Loucy (cell line): ENCODE measurements around the gene ETS1.

Source experiments
- H2AFZ ChIP-seq: fragments of 200-600 bp; sonication (generic); 2 replicates; pipeline ENCODE4 v1.6.0; 2016; ENCODE audit warnings: antibody characterized with exemption, mild to moderate bottlenecking, low read length, moderate library complexity
- H3F3A ChIP-seq: fragments of 200-600 bp; 2 replicates; pipeline ENCODE4 v1.6.0; 2016; ENCODE audit warnings: antibody characterized with exemption, low read depth, mild to moderate bottlenecking
- H3K27me3 ChIP-seq: fragments of 200-600 bp; sonication (generic); 2 replicates; pipeline ENCODE4 v1.6.1; 2014; ENCODE audit warnings: low read length, mild to moderate bottlenecking; ENCODE audit not compliant: insufficient read depth, poor library complexity, severe bottlenecking
- H3K36me3 ChIP-seq: fragments of 200-600 bp; sonication (generic); 2 replicates; pipeline ENCODE4 v1.6.1; 2016; ENCODE audit warnings: low read length; ENCODE audit not compliant: insufficient read depth
- H3K4me1 ChIP-seq: fragments of 200-600 bp; sonication (generic); 2 replicates; pipeline ENCODE4 v1.5.1; 2014; ENCODE audit warnings: low read length, mild to moderate bottlenecking; ENCODE audit not compliant: insufficient read depth, poor library complexity, severe bottlenecking
- H3K4me2 ChIP-seq: fragments of 200-600 bp; sonication (generic); 2 replicates; pipeline ENCODE4 v1.6.0; 2014; ENCODE audit warnings: antibody characterized with exemption, low read length, low read depth, mild to moderate bottlenecking; ENCODE audit not compliant: poor library complexity, severe bottlenecking
- H3K4me3 ChIP-seq: fragments of 200-600 bp; sonication (generic); 2 replicates; pipeline ENCODE4 v1.5.1; 2014; ENCODE audit warnings: low read length, mild to moderate bottlenecking, mixed read lengths; ENCODE audit not compliant: poor library complexity, severe bottlenecking
- H3K79me2 ChIP-seq: fragments of 200-600 bp; sonication (generic); 2 replicates; pipeline ENCODE4 v1.6.1; 2014; ENCODE audit warnings: low read length; ENCODE audit not compliant: insufficient read depth
- H3K9ac ChIP-seq: fragments of 200-600 bp; sonication (generic); 2 replicates; pipeline ENCODE4 v1.6.0; 2014; ENCODE audit warnings: mild to moderate bottlenecking, low read depth, low read length, moderate library complexity; ENCODE audit not compliant: poor library complexity, severe bottlenecking
- H3K9me2 ChIP-seq: fragments of 200-600 bp; sonication (generic); replicated peaks from 2 replicates; pipeline ENCODE4 v1.6.1; 2016; ENCODE audit warnings: low read depth, low read length, mixed read lengths
- H3K9me3 ChIP-seq: fragments of 200-600 bp; sonication (generic); 2 replicates; pipeline ENCODE4 v1.6.1; 2014; ENCODE audit warnings: mild to moderate bottlenecking, antibody characterized with exemption, low read length, low read depth; ENCODE audit not compliant: insufficient read depth
- H4K20me1 ChIP-seq: fragments of 200-600 bp; sonication (generic); 2 replicates; pipeline ENCODE4 v1.6.0; 2014; ENCODE audit warnings: antibody characterized with exemption, low read length, mild to moderate bottlenecking; ENCODE audit not compliant: insufficient read depth, poor library complexity, severe bottlenecking
- EZH2phosphoT487 ChIP-seq: fragments of 200-600 bp; IDR thresholded peaks from 2 replicates; pipeline ENCODE4 v1.6.1; 2018; ENCODE audit warnings: antibody characterized with exemption, mild to moderate bottlenecking, moderate library complexity, borderline replicate concordance
- TF ChIP-seq, protein P1 (sequence below): fragments of 200-600 bp; sonication (generic); conservative IDR thresholded peaks from 2 replicates; pipeline ENCODE4 v1.5.1; 2014; ENCODE audit warnings: mild to moderate bottlenecking, antibody characterized with exemption, low read length

The ETS1 gene

GRCh38 chr11:128506356-128506755 lies 81.0 kb downstream of the ETS1 start:
- H3K4me2 ChIP-seq, result peak overlapping the region; percentile 96

DNA sequence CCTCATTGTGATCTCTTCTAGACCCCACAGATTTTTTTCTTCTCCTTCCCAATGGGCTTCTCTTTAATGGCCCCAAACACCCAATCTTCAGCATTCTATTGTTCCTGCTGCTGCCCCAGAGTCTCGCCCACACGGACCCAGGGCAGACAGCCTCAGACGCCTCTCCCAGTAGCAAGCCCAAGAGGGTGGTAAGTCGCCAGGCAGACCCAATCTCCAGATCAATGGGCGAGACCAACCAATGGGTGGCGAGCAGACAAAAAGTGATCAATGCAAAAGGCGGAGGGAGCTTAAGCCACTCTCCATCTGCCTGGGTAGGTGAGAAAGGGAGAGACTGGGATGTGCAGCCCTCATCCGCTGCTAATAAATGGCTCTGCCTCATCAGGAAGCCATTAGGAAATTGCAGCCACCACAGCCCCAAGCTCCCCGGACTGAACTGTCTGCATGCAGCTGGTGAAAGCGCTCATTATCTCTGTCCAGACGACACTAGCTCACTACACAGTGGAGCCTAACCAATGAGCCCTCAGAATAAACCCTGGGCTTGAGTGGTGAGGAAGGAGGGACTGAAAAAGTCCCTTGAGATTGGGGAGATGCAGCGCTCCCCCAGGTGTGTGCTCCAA lies 81.8 kb downstream of the ETS1 start:
- Histone ChIP-seq H3K79me2 (peaks cover 100% of the 10 kb centered on the region), H3F3A (no peaks in the 10 kb centered on the region), H2AFZ (no peak overlapping the region), H3K9me2 (no peaks in the 10 kb centered on the region), H3K4me1 (peaks cover 93% of the 10 kb centered on the region), H3K27me3 (no peaks in the 10 kb centered on the region), H3K9me3 (no peaks in the 10 kb centered on the region), H3K4me2 (peak overlapping the region; percentile 96), H3K4me3 (no peak overlapping the region), H3K36me3 (peaks cover 49% of the 10 kb centered on the region; the same call in 1 of the 2 replicates), H3K9ac (no peak overlapping the region), H4K20me1 (peaks cover 100% of the 10 kb centered on the region)
- TF ChIP-seq, protein P1, sequence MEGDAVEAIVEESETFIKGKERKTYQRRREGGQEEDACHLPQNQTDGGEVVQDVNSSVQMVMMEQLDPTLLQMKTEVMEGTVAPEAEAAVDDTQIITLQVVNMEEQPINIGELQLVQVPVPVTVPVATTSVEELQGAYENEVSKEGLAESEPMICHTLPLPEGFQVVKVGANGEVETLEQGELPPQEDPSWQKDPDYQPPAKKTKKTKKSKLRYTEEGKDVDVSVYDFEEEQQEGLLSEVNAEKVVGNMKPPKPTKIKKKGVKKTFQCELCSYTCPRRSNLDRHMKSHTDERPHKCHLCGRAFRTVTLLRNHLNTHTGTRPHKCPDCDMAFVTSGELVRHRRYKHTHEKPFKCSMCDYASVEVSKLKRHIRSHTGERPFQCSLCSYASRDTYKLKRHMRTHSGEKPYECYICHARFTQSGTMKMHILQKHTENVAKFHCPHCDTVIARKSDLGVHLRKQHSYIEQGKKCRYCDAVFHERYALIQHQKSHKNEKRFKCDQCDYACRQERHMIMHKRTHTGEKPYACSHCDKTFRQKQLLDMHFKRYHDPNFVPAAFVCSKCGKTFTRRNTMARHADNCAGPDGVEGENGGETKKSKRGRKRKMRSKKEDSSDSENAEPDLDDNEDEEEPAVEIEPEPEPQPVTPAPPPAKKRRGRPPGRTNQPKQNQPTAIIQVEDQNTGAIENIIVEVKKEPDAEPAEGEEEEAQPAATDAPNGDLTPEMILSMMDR, result no peak
- no peak for TF ChIP-seq EZH2phosphoT487

More at GRCh38 chr11:128506356-128506755, 81.0 kb downstream of the ETS1 start:
- TF ChIP-seq, protein P1, result peak; percentile 21; the same call in 1 of the 2 replicates
- no peak for TF ChIP-seq EZH2phosphoT487
- Histone ChIP-seq H3K4me3 (no peak overlapping the region), H3K27me3 (no peaks in the 10 kb centered on the region), H3F3A (no peaks in the 10 kb centered on the region), H3K9ac (no peak overlapping the region), H2AFZ (no peak overlapping the region), H4K20me1 (peaks cover 100% of the 10 kb centered on the region), H3K36me3 (peaks cover 45% of the 10 kb centered on the region; the same call in 1 of the 2 replicates), H3K79me2 (peaks cover 100% of the 10 kb centered on the region), H3K9me3 (no peaks in the 10 kb centered on the region), H3K4me1 (peaks cover 93% of the 10 kb centered on the region), H3K9me2 (no peaks in the 10 kb centered on the region)

- peak overlapping the region; percentile 96 for H3K4me2 ChIP-seq
- no peak for TF ChIP-seq EZH2phosphoT487
- TF ChIP-seq, protein P1, result 0 out of 2 replicates have a peak, but pooled peaks have one; percentile 21
- H3K79me2 ChIP-seq, result peaks cover 100% of the 10 kb centered on the region
- peaks cover 52% of the 10 kb centered on the region; the same call in 1 of the 2 replicates for H3K36me3 ChIP-seq
- no peak overlapping the region for H2AFZ ChIP-seq
- H3F3A ChIP-seq, result no peaks in the 10 kb centered on the region
- peaks cover 91% of the 10 kb centered on the region for H3K4me1 ChIP-seq
- no peaks in the 10 kb centered on the region for H3K27me3 ChIP-seq
- H3K9me2 ChIP-seq, result no peaks in the 10 kb centered on the region
- no peak overlapping the region for H3K4me3 ChIP-seq
- H3K9me3 ChIP-seq, result no peaks in the 10 kb centered on the region
- H4K20me1 ChIP-seq, result peaks cover 100% of the 10 kb centered on the region
- H3K9ac ChIP-seq, result peak overlapping the region; percentile 1
These were observed 82.9 kb downstream of the ETS1 start for GRCh38 chr11:128504486-128504885.
